ENCODE data around the gene MCTP1. TPM values are rescaled to one million over a fixed set of nuclear protein-coding genes. Genes with fewer than 3 reads are reported as not detected.

MCTP1 gene
- total RNA-seq, 1 experiment from 2014 or later, result 13.3 TPM

DNA sequence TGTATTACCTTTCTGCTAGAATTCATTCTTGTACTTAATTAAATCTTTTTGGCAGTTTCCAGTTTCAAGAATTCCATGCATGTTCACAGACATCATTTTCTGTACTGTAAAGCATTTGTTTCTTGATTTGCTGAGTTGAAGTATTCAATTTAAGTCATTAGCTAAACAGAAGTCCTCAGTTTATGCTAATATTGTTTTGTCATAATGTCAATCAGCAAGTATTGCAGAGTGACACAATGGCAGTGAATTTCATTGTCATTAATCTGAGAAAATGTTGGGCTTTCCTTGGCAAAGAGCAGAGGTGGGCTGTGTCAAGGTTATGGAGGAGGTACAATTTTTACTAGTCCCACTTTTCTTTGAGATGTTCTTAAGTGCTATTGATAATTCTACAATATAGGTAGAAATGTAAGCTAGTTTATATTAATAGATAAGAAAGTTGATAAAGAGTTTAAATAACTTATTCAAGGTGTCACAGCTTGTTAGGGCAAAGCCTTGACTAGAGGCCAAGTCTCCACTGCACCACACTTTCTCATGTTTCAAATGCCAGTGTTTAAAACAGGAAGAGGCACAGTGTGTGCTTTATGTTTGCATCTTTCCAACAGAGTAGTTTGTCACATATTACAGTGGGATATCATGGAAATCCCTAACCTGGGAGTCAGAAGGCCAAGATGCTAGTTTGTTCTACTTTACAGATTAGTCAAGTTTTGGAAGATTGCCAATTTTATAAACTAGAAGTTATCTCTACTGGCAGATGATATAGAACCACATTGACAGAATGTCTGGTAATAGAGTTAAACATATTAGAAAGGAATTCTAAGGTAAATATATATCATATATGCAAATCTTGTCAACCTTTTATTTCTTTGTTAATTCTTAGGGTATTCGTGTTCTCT lies 610.2 kb downstream of the MCTP1 start:
- no peak for DNase-seq (ENCODE audit: low read depth in 1 of 2, low spot score in 2 of 2)
- peaks cover 6% of the 10 kb centered on the region; the same call in 1 of the 2 replicates for H3K36me3 ChIP-seq
- H3K4me1 ChIP-seq (replicated peaks), result no peaks in the 10 kb centered on the region
- no peak overlapping the region for H3K4me3 ChIP-seq
- no peak overlapping the region for H3K27ac ChIP-seq
- no peaks in the 10 kb centered on the region for H3K9me3 ChIP-seq (replicated peaks)
- no peaks in the 10 kb centered on the region for H3K27me3 ChIP-seq (replicated peaks)

GRCh38 chr5:94672746-94673145 lies 612.1 kb downstream of the MCTP1 start:
- Histone ChIP-seq H3K4me1 (replicated peaks) (no peaks in the 10 kb centered on the region), H3K27me3 (replicated peaks) (no peaks in the 10 kb centered on the region), H3K9me3 (replicated peaks) (no peaks in the 10 kb centered on the region), H3K4me3 (no peak overlapping the region), H3K36me3 (peaks cover 4% of the 10 kb centered on the region; the same call in 1 of the 2 replicates), H3K27ac (no peak overlapping the region)
- no peak for DNase-seq (ENCODE audit: low read depth in 1 of 2, low spot score in 2 of 2)

DNA sequence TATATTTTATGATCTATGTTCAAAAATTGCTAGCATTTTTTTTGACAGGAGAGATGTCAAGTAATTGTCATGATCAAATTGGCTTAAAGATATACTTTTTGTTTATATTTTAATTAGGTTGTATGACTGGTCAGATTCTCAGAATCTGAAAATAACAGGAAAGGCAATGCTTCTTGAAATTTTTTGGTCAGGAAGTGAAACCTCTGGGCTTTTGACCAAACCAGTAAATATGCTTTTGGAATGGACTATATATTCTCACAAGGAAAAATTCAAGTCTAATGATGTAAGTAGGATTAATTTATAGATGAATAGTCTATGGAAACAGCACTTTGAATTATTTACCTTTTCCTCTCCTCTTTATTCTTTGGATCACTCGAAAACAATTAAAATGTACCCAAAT lies 614.2 kb downstream of the MCTP1 start:
- Histone ChIP-seq H3K27ac (no peak overlapping the region), H3K9me3 (replicated peaks) (no peaks in the 10 kb centered on the region), H3K27me3 (replicated peaks) (no peaks in the 10 kb centered on the region), H3K4me3 (no peak overlapping the region), H3K4me1 (replicated peaks) (no peaks in the 10 kb centered on the region), H3K36me3 (no peaks in the 10 kb centered on the region)
- no peak for DNase-seq (ENCODE audit: low read depth in 1 of 2, low spot score in 2 of 2)

DNA sequence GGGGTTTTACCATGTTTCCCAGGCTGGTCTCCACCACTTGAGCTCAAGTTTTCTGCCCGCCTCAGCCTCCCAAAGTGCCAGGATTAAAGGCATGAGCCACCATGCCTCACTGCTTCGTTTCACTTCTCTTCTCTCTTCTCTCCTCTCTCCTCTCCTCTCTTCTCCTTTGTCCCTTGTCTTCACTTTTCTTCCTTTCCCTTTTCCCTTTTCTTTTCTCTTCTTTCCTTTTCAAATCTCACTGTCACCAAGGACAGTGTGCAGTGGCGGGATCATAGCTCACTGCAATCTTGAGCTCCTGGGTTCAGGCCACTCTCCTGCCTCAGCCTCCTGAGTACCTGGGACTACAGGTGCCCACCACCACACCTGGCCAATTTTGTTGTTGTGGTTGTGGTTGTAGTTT lies 617.0 kb downstream of the MCTP1 start:
- no peaks in the 10 kb centered on the region for H3K9me3 ChIP-seq (replicated peaks)

DNA sequence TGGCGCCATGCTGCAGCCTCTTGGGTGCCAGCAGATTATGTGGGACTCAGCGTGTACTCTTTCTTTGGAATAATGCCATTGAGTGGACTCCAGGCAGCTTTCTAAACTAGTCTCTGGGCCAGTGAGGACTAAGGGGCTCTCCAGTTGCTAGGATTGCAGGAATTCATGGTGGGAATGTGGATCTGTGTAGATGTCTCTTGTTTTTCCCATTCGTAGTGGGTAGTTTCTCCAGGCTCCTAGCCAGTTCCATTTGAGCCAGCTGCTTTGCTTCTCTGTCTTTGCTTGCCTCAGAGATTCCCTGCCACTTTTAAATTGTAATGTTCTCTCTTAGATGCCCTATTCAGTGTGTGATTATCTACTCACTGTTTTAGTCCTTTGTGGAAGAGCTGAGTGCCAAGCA lies 623.8 kb downstream of the MCTP1 start:
- no peak for DNase-seq (ENCODE audit: low read depth in 1 of 2, low spot score in 2 of 2)
- 0 out of 2 replicates have a peak, but pooled peaks cover 2% of the 10 kb centered on the region for H3K9me3 ChIP-seq (replicated peaks)
- peaks cover 17% of the 10 kb centered on the region for H3K36me3 ChIP-seq
- no peaks in the 10 kb centered on the region for H3K4me1 ChIP-seq (replicated peaks)
- H3K27me3 ChIP-seq (replicated peaks), result no peaks in the 10 kb centered on the region
- H3K4me3 ChIP-seq, result no peak overlapping the region
- H3K27ac ChIP-seq, result no peak overlapping the region

More for the DNA sequence above, 617.0 kb downstream of the MCTP1 start:
- Histone ChIP-seq H3K4me3 (no peak overlapping the region), H3K27me3 (replicated peaks) (no peaks in the 10 kb centered on the region), H3K36me3 (peaks cover 4% of the 10 kb centered on the region), H3K4me1 (replicated peaks) (no peaks in the 10 kb centered on the region), H3K27ac (no peak overlapping the region)
- no peak for DNase-seq (ENCODE audit: low read depth in 1 of 2, low spot score in 2 of 2)

DNA sequence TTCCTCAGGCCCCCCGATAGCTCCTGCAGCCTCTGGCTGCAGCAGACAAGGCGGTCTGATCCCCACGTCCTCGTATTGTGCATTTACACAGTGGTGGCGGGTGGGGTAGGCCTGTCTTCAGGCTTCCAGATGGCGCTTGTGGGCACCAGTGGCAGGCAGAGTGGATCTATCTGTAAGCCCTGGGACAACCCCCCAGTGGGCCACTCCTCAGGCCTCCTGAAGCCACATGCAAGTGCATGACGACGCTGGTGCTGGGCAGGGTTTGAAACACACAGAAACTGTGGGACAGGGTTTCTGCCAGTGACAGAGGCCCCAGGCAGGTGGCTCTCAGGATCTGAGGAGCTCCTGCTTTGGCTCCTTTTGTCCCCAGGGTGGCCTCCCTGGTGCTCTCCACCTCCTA lies 624.4 kb downstream of the MCTP1 start:
- Histone ChIP-seq H3K4me1 (replicated peaks) (no peaks in the 10 kb centered on the region), H3K9me3 (replicated peaks) (0 out of 2 replicates have a peak, but pooled peaks cover 5% of the 10 kb centered on the region), H3K27me3 (replicated peaks) (no peaks in the 10 kb centered on the region), H3K36me3 (peaks cover 20% of the 10 kb centered on the region), H3K4me3 (no peak overlapping the region), H3K27ac (no peak overlapping the region)
- no peak for DNase-seq (ENCODE audit: low read depth in 1 of 2, low spot score in 2 of 2)

GRCh38 chr5:94658272-94658671 lies 626.6 kb downstream of the MCTP1 start:
- no peaks in the 10 kb centered on the region for H3K27me3 ChIP-seq (replicated peaks)
- H3K4me3 ChIP-seq, result no peak overlapping the region
- no peak overlapping the region for H3K27ac ChIP-seq
- peaks cover 23% of the 10 kb centered on the region for H3K36me3 ChIP-seq
- DNase-seq (ENCODE audit: low read depth in 1 of 2, low spot score in 2 of 2), result no peak
- 0 out of 2 replicates have a peak, but pooled peaks cover 5% of the 10 kb centered on the region for H3K9me3 ChIP-seq (replicated peaks)
- no peaks in the 10 kb centered on the region for H3K4me1 ChIP-seq (replicated peaks)

Other genes with a start within 250 kb of the MCTP1 start
- gene FAM81B, start 106.3 kb upstream of the MCTP1 start, total RNA-seq (2014; rRNA removed; shearing (Covaris generic)), result not detected in 2 replicates